ENCODE data around the gene FANK1. TPM values are rescaled to one million over a fixed set of nuclear protein-coding genes. Genes with fewer than 3 reads are reported as not detected.

FANK1 gene
- total RNA-seq, 1 donor, result 8.3 TPM

DNA sequence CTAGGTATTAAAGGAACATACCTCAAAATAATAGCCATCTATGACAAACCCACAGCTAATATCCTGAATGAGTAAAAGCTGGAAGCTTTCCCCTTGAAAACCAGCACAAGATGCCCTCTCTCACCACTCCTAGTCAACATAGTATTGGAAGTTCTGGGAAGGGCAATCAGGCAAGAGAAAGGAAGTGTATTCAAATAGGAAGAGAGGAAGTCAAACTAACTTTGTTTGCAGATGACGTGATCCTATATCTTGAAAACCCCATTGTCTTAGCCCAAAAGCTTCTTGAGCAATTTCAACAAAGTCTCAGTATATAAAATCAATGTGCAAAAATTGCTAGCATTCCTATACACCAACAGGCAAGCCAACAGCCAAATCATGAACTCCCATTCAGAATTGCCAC lies 131.3 kb downstream of the FANK1 start:
- no peak overlapping the region for H3K4me3 ChIP-seq (ENCODE audit: insufficient read depth, low read length)
- no peaks in the 10 kb centered on the region for H3K27me3 ChIP-seq (ENCODE audit: insufficient read depth, low read length)
- no peaks in the 10 kb centered on the region for H3K9me3 ChIP-seq (ENCODE audit: low read depth, low read length)
- TF ChIP-seq, protein P1, sequence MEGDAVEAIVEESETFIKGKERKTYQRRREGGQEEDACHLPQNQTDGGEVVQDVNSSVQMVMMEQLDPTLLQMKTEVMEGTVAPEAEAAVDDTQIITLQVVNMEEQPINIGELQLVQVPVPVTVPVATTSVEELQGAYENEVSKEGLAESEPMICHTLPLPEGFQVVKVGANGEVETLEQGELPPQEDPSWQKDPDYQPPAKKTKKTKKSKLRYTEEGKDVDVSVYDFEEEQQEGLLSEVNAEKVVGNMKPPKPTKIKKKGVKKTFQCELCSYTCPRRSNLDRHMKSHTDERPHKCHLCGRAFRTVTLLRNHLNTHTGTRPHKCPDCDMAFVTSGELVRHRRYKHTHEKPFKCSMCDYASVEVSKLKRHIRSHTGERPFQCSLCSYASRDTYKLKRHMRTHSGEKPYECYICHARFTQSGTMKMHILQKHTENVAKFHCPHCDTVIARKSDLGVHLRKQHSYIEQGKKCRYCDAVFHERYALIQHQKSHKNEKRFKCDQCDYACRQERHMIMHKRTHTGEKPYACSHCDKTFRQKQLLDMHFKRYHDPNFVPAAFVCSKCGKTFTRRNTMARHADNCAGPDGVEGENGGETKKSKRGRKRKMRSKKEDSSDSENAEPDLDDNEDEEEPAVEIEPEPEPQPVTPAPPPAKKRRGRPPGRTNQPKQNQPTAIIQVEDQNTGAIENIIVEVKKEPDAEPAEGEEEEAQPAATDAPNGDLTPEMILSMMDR (IDR thresholded peaks at IDR 0.05; ENCODE audit: extremely low read depth, low read depth, low read length), result no peak
- no peak overlapping the region for H3K27ac ChIP-seq (ENCODE audit: low read depth, low read length)
- H3K79me2 ChIP-seq (ENCODE audit: insufficient read depth, low read length), result no peaks in the 10 kb centered on the region
- H3K36me3 ChIP-seq (ENCODE audit: insufficient read depth, low read length), result peaks cover 64% of the 10 kb centered on the region
- H4K20me1 ChIP-seq (ENCODE audit: insufficient read depth, low read length), result no peaks in the 10 kb centered on the region
- H3K4me1 ChIP-seq (ENCODE audit: insufficient read depth, low read length), result no peaks in the 10 kb centered on the region
- DNase-seq (ENCODE audit: insufficient read length, low spot score, missing footprints), result no peak
- H3K4me2 ChIP-seq (ENCODE audit: insufficient read depth, low read length), result no peak overlapping the region
- no peak overlapping the region for H2AFZ ChIP-seq (ENCODE audit: low read length)

DNA sequence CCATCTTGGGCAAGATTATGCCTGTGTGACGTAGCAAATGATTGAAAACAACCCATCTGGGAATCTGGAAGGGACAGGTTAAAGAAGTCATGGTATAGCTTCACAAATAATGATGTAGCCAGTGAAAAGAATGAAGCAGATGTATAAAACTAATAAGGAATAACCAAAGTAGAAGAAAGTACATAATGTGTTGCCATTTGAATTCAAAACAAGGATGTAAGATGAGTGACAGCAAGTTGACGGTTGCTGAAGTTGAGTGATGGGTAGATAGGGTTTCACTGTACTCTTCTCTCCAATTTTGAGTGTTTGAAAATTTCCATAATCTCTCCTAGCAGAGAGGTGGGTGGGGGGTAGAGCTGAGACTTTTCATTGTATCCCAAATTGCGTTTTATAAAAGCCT lies 133.6 kb downstream of the FANK1 start:
- Histone ChIP-seq H3K9me3 (ENCODE audit: low read depth, low read length) (peaks cover 4% of the 10 kb centered on the region), H3K4me2 (ENCODE audit: insufficient read depth, low read length) (no peak overlapping the region), H3K27me3 (ENCODE audit: insufficient read depth, low read length) (no peaks in the 10 kb centered on the region), H4K20me1 (ENCODE audit: insufficient read depth, low read length) (no peaks in the 10 kb centered on the region), H2AFZ (ENCODE audit: low read length) (no peak overlapping the region), H3K4me3 (ENCODE audit: insufficient read depth, low read length) (no peak overlapping the region), H3K4me1 (ENCODE audit: insufficient read depth, low read length) (no peaks in the 10 kb centered on the region), H3K36me3 (ENCODE audit: insufficient read depth, low read length) (peaks cover 61% of the 10 kb centered on the region), H3K27ac (ENCODE audit: low read depth, low read length) (no peak overlapping the region), H3K79me2 (ENCODE audit: insufficient read depth, low read length) (no peaks in the 10 kb centered on the region)
- TF ChIP-seq, protein P1 (IDR thresholded peaks at IDR 0.05; ENCODE audit: extremely low read depth, low read depth, low read length), result no peak
- DNase-seq (ENCODE audit: insufficient read length, low spot score, missing footprints), result no peak

DNA sequence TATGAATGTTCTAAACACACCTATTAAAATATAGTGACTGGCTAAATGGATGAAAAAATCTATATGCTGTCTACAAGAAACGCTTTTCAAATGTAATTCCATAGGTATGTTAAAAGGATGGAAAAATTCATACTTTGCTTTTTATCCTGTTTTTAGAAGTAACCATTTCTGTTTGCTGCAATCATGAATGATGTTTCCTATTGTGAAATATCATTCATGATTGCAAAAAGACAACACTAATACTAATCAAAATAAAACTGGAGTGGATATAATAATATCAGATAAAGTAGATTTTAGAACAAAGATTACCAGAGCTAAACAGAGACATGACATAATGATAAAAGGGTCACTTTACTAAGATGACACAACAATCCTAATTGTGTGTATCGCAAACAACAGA lies 138.2 kb downstream of the FANK1 start:
- Histone ChIP-seq H2AFZ (ENCODE audit: low read length) (no peak overlapping the region), H3K27me3 (ENCODE audit: insufficient read depth, low read length) (no peaks in the 10 kb centered on the region), H3K79me2 (ENCODE audit: insufficient read depth, low read length) (no peaks in the 10 kb centered on the region), H3K36me3 (ENCODE audit: insufficient read depth, low read length) (peaks cover 88% of the 10 kb centered on the region), H3K4me3 (ENCODE audit: insufficient read depth, low read length) (no peak overlapping the region), H3K4me1 (ENCODE audit: insufficient read depth, low read length) (no peaks in the 10 kb centered on the region), H3K27ac (ENCODE audit: low read depth, low read length) (no peak overlapping the region), H3K9me3 (ENCODE audit: low read depth, low read length) (peaks cover 4% of the 10 kb centered on the region), H3K4me2 (ENCODE audit: insufficient read depth, low read length) (no peak overlapping the region), H4K20me1 (ENCODE audit: insufficient read depth, low read length) (no peaks in the 10 kb centered on the region)
- TF ChIP-seq, protein P1 (IDR thresholded peaks at IDR 0.05; ENCODE audit: extremely low read depth, low read depth, low read length), result no peak
- DNase-seq (ENCODE audit: insufficient read length, low spot score, missing footprints), result no peak

DNA sequence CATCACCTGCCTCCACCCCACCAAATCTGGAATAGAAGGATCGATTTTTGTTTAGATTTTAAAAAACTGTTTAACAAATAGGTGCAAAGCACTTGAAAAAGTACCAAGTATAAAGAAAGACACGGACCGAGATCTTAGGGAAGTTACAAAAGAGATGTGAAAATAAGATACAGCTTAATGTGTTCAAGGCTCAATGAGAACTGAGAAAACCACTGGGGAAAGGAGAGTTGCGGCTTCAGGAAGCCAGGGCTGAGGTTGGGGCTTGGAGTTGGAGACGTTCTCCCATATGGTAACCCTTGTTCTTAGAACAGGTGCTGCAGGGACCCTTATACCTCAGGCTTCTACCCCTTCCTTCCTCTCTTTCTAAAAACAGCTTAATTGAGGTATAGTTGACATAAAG lies 140.2 kb downstream of the FANK1 start:
- no peak overlapping the region for H3K4me2 ChIP-seq (ENCODE audit: insufficient read depth, low read length)
- no peaks in the 10 kb centered on the region for H3K79me2 ChIP-seq (ENCODE audit: insufficient read depth, low read length)
- TF ChIP-seq, protein P1 (IDR thresholded peaks at IDR 0.05; ENCODE audit: extremely low read depth, low read depth, low read length), result no peak
- no peak overlapping the region for H3K4me3 ChIP-seq (ENCODE audit: insufficient read depth, low read length)
- peaks cover 88% of the 10 kb centered on the region for H3K36me3 ChIP-seq (ENCODE audit: insufficient read depth, low read length)
- no peaks in the 10 kb centered on the region for H4K20me1 ChIP-seq (ENCODE audit: insufficient read depth, low read length)
- H3K4me1 ChIP-seq (ENCODE audit: insufficient read depth, low read length), result no peaks in the 10 kb centered on the region
- H3K27me3 ChIP-seq (ENCODE audit: insufficient read depth, low read length), result no peaks in the 10 kb centered on the region
- H3K27ac ChIP-seq (ENCODE audit: low read depth, low read length), result no peak overlapping the region
- peaks cover 4% of the 10 kb centered on the region for H3K9me3 ChIP-seq (ENCODE audit: low read depth, low read length)
- no peak for DNase-seq (ENCODE audit: insufficient read length, low spot score, missing footprints)
- no peak overlapping the region for H2AFZ ChIP-seq (ENCODE audit: low read length)

Measured in osteoblast (primary cell).